GM19193 (cell line): ENCODE data around the gene KCNN3.

Source experiments
- POLR2A ChIP-seq: IDR thresholded peaks from 4 replicates; pipeline ENCODE4 v1.6.1; 2011; ENCODE audit not compliant: insufficient read depth, insufficient read length; ENCODE audit errors: extremely low read depth

KCNN3 gene

DNA sequence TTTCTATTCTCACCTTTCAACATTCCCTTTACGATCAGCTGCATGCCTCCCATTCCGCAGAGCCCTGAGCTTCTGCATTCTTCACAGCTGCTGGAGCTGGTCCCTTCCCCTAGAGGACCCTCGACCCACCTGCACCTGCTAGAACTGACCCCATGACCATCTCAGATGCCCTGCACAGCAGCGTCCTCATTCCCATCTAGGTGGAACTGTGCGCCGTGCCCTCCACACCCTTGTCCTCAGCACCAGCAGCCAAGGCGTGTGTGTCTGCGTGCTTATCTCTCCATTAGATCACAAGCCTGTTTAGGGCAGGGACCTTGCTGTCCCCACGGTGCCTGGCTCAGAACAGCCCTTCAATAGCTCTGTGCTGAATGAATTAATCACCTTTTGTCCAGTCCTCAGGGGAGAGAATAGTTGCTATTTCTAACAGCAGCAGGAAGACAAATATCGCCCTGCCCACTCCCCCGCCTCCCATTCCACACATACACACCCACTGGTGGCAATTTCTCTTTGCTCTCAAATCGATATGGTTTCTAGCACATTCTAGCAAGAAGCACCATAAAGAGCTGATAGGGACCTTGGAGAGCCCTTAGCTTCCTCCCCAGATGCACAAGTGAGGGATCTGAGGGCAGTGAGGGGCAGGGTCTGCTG, 61.7 kb downstream of the KCNN3 start:
- TF ChIP-seq POLR2A: no peak

DNA sequence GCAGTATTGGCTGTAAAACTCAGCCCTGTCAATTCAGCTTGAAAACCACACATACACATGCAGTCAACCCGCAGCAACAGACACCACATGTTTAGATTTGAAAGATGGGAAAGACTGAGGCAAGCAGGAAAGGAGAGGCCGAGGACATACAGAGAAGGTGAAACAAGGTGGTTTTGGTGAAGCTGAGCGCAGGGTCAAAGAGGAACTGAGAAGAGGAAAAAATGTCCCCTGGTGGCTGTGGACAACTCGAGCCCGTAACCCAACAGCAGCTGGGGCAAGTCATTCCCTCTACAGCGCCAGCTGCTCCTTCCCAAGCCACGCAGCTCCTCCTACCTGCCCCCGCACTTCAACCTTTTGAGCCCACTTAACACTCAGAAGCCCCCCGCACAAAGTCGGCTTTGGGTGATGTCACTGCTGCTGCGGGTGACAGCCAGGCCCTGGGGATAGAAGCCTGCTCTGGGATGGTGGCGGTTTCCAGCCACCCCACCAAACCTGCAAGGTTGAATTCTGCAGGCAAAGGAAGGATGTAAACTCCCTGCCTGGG, 63.0 kb downstream of the KCNN3 start:
- TF ChIP-seq POLR2A: no peak

DNA sequence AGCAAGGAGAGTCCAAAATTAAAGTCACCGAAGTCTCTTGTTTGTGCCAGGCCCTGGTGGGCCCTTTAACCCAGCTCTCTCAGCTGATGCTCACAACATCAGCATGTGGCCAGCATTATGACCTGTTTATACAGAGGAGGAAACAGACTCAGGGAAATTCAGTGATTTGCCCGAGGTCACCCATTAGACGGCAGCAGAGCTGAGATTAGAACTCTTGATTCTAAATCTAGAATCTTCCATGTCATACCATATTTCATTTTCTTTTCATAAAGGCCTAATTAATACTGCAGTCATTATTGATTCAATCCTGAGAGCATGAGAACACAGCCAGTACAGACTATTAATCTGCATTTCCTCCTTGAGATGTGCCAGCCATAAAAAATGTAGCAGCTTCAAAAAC, 63.7 kb downstream of the KCNN3 start:
- no peak for TF ChIP-seq POLR2A

DNA sequence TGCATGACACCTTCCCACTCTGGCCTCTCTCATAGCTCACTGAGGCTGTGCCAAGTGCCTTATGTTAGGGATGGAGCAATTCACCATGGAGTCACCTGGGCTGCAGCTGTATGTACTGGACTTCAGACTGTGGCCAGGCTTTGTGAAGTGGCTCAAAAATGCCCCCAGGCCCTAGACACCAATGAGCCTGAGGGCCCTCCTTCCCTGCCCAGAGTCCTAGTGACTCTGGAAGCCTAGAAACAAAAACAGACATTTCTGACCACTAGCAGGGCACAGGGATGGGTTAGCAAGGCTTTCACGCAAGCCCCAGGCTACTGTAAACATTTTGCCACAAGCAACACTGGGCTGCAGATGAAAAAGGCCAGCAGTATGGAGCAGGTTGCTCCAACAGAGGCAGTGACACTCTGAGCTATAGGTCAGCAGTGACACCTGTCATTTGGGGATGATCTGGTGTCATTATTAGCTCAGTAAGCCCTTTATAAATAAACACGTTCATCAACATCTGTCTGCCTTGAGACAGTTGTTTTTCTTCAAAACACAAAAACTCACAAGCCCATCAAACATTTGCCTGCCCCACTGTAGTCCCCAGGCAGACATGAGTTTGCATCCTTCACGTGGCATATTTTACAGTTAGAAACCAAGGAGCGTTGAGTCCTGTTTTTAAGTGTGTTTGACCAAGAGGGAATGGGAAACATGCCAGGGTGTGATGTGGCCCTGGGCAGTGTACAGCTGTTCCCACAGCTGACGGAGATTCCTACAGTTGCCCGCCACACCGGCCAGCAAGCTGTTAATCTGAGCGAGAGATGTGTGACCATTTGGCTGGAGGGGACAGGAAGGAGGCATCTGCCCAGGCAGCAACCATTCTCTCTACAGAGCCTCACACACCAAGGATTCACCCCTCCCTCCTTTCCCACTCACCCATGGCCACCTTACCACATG, 66.8 kb downstream of the KCNN3 start:
- TF ChIP-seq POLR2A: no peak

DNA sequence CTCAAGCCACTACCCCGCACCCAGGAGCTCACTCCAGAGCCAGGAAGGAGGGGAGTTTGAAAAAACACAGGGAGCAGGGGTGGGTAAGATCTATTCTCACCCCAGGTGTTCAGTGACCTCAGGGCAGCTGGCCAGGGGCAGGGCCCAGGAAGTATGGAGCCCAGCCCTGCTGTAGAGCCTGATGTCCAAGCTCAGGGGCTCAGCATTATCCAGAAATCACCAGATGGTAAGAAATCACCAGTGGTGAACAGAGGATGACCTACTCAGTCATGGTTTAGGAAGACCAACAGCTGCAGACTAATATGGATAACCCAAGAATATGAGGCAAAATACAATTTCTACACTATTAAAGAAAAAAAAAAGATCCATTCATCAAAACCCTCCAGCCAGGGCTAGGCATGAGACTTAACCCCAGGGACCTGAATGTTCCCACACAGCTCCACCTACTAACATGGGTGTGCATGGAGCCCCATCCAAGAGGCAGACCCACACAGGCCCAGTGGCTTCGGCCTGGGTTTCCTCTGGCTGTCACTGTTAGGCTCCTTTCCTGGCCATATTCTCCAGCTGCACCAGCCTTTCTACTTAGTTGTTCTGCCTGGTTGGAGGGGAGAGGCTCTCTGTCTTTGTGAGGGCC, 67.6 kb downstream of the KCNN3 start:
- no peak for TF ChIP-seq POLR2A

DNA sequence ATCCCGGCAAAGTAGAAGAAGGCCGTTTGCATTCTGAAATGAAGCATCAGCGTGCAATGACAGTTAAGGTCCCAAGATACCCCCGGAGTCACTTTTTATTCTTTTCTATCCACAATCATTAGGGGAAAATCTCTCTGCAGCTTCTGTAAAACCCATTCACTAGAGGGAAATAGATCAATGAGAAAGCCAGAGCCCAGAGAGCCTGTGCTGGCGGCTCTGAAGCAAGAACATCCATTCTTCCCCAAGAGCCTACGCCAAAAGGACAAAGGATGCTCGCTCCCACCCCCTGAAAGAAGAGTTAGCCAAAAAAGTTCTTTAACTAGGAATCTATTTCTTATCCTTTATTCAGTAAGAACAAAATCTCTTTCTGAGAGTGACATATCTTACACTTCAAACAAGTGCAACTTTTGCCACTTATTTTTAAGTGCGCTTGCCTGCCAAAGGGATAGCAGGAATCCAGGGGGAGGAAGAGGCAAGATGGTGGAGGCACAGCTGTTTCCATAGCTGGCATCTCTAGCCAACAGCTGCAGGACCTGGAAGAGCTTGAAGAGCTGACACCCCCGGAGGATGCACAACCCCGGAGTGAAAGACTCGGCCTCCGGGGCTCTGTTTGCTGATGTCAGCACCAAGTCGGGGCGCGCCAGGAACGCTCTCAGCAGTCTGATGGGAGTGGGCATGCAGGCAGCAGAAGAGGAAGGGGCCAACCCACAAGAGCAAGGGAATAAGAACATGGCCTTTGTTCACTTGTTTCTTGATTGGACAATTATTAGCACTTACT, 68.7 kb downstream of the KCNN3 start:
- no peak for TF ChIP-seq POLR2A

DNA sequence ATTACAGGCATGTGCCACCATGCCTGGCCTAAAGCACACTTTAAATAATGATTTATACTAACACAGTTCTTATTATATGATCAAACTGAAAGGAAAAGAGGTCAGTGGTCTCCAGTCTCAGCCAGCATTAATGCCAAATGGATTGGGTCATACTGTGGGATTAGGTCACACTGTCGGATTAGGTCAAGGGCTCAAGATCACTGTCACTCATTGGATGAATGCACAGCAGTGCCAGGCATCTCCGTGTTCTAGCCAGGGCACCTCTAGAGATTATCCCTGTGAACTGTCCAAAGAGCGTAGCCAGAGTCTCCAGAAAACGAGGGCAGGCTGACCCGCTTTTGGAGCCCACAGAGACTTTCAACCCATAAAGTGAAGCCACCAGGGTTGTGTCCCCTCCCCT, 70.9 kb downstream of the KCNN3 start:
- no peak for TF ChIP-seq POLR2A

DNA sequence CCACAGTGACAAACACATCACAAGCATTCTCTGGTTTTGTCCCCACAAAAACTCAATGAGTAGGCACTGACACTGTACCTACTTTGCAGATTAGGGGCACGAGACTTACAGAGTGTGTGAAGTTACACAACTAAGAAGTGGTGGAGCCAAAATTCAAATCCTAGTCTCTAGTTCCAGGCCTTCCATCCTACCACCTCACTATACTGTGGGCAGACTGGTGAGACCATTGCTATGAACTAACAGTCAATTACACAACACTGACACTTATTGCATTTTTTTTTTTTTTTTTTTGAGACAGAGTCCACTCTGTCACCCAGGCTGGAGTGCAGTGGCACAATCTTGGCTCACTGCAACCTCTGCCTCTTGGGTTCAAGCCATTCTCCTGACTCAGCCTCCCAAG, 71.4 kb downstream of the KCNN3 start:
- no peak for TF ChIP-seq POLR2A

DNA sequence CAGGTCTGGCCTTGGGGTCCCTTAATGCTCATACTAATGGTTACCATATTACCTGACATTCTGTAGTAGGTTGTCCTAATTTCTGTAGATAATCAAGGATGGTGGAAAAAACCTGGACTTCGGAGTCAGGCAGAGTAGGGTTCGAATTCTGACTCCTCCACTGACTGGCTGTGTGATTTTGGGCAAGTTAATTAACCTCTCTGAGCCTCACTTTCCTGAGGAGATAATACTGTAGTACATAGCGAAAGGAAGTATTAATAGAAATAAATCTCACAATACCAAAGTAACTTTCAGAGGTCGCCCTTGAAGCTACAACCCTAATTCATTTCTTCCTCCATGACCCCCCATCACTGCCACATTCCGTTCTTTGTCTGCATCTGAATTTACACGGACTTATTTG, 72.9 kb downstream of the KCNN3 start:
- no peak for TF ChIP-seq POLR2A

DNA sequence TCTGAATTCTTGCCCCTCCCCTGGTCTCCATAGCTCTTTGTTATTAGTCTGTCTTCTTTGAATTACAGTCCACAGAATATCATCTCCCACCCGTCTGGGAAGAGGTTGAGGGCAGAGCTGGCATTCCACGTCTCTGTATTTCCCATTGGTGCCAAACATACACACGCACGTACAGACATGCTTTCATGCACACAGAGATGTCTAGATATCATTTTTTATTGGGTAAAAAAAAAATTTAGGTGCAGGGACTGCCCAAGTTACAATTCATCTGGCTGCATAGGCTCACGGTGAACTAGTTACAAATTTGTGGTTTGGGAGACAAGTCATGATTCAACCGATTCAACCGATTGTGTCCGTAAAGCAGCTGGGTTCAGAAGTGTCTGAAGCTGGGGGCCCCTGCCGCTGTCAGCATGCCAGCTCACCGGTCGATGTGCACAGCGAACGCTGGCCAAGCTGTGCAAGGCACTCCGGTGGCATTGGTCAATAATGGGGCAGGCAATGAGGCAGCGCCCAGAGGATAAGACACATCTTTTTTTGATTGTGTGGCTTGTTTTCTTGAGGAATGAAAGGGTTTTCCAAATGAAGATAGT, 73.7 kb downstream of the KCNN3 start:
- no peak for TF ChIP-seq POLR2A

DNA sequence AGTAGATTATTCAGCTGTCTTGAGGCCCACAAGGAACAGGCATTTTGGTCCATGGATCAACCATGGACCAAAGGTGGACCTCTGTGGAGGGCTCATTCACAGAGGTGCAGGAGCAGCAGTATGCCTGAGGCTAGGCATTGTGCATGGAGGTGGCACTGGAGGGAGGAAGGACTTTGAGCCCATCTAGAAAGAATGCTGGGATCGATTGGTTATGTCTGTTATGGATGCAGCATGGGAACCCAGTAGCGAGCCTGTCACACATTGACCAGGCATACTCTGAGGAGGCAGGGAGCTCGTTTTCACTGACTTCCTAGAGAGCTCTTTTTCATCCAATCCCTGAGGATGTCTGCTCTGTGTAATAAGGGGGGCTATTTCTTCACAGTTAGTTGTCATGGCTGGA, 75.5 kb downstream of the KCNN3 start:
- TF ChIP-seq POLR2A: no peak

DNA sequence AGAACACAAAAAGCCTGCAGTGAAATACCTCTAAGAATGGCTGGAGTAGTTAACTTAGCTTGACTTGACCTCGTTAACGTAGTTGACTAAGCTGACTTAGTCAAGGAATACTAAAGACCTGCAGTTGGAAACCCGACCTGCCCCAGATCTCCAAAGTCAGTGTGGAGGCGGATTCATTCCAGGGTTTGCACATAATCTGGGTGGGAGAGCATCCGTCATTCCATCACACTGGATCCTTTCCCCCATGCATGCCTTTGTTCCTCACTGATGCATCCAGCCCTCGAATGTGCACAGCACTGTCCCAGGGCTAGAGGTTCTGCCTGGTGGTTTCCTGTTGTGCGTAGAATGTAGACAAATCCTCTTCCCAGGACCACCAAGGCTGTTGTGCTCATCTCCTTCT, 76.4 kb downstream of the KCNN3 start:
- TF ChIP-seq POLR2A: no peak

DNA sequence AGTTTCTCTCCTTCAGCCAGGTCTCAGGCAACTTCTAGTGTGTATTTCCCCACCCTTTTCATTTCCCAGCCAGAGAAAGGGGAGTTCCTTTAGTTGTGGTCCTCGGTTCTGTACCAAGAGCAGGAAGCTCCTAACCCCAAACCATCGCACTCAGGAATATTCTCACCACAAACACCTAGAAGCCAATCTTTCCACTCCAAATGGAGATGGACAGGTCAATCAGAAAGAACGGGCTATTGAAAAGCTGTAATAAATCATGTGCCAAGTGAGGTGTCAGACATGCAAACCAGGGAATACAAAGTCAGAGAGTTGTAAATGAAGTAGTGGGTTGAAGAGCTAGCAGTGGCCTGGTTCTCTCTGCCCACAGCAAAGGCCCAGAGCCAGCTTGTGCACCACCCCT, 77.2 kb downstream of the KCNN3 start:
- TF ChIP-seq POLR2A: no peak
